ENCODE measurements around the gene MSMP.

MSMP gene

GRCh38 chr9:35769763-35770162 is 15.7 kb upstream of the MSMP start:
- no peak for DNase-seq

DNA sequence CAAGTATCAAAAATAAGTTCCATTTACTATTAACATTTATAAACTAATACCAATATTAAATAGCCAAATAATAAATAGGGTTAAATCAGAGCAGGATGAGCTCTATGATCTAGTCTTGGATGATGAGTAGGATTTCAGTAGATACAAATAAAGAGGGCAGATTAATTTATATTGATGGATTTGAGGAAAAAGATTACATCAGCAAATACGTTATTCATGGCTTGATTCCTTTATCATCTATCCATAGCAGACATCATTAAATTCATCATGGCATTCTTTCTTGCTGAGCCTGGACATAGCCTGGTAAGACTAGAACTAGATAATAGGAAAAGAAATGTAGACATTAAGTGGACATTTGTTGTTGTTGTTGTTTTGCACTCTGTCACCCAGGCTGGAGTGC is 13.4 kb upstream of the MSMP start:
- no peak for DNase-seq

DNA sequence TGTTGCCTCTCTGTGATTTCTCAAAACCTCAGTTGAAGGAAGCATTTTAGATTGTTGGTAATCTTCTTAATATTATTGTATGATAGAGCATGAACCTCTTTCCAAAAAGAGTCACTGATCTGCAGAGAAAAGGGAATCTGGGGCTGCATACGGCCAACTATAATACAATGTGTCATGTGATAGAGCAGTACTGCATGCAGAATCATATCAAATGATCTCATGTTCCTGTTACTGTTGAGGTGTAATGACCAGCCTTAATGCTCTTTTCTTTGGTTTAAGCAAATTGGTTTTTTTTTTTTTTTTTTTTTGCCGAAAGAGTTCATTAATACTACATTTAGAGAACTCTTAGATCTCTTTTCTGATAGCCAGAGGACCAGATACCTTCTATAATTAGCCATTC is 12.9 kb upstream of the MSMP start:
- DNase-seq, result no peak

GRCh38 chr9:35763803-35764202 is 9.7 kb upstream of the MSMP start:
- no peak for DNase-seq

- no peak for DNase-seq
These were observed 9.1 kb upstream of the MSMP start for GRCh38 chr9:35763181-35763580.

DNA sequence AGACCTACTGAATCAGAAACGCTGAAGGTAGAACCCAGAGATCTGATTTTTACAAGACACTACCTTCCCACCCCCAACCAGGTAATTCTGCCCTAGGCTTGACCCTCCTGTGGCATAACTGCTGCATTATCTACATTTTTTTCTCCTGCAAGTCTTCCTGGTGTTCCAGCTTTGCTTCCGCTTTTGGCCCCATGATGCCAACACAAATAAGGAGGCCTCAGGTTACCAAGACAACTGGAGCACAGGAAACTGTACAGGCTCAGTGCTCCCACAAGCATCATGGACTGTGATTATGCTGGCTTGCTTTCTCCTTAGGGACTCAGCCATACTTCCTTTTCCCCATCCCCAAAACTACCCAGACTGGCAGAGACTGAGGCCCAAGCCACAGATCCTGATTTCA is 6.6 kb upstream of the MSMP start:
- DNase-seq, result no peak

DNA sequence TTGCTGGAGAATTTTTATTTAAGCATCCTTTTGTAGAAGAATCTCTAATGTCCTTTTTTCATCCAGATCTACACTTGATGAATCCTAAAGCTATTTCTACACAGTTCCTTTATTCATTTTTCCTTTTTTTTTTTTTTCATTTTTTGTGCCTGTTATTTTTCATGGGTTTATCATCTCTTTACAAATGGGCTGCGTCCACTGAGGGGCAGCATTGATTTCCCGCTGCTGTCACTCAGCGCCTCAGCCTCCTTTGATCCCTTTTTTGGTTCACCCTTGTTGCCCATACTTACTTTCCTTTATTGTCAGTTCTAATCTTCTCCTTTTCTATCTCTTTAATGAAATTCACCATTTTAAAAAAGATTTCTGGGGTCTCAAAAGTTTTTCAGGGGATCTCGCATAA is 5.7 kb upstream of the MSMP start:
- no peak for DNase-seq

DNA sequence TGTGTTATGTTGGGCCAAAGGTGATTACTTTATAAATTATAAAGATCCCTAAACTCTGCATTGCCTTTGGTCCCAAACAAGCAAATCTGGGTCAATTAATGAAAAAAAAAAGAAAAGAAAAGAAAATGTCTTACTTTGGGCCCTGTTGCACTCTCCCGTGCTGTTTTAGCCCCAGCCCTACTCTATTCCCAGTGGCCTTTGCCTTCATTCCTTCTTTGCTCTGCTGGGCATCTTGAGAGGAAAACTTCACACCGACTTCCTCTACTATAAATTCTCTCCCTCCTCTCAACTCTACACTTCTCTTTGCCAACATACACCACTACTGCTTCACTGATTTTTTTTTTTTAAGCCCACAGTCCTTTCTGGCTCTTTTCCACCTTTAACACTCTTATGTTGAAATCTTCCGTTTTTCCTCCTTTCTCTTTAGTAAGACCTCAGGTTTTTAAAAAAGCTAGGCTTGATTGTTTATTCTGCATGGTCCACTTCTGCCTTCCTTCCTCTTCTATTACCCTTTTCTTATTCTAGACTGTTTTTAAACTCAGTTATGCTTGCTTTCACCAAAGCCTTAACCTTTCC is 4.5 kb upstream of the MSMP start:
- no peak for DNase-seq

GRCh38 chr9:35757892-35758275 is 3.8 kb upstream of the MSMP start:
- DNase-seq, result no peak

- DNase-seq, result peak; percentile 31
These were observed 3.3 kb upstream of the MSMP start for GRCh38 chr9:35757226-35757891.

DNA sequence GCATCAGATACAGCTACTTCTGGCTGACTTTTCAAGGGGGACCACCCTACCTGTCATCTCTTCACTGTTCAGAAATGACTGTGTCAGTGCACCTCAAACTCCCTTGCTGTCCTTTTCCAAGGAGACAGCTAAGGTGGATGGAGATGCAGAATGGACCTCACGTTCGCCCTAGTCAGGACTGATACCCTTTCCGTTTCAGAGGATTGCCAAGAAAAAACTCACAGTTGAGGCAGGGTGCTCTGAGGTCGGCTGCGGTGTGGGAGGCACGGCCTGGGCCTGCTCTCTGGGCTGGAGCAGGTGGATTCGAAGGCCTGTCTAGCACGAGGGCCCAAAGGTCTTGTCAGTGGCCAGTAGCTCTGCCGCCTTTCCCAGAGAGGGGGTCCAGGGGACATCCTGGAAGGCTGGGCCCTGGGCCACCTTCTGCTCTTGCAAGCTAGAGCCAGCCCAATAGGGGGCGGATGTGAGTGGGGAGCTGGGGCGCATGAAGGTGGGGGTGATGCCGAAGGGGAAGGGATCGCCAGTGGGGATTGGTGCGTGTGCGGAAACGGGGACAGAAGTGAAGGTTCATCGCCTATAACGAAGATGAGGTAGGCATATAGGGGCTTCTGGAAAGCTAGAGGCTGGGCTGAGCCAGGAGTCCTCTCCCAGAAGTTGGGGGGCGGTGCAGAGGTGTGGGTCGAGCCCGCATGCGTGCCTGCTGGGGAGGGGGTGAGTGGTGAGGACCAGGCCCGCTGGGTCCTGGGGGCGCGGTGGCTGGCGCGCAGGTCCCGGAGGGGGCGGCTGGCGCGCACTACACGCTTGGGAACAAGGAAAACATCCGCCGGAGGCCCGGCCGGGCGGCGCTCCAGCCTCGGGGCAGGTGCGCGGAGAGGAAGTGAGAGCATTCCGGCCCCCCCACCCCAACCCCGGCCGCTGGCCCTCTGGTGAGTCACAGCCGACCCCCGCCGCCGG is 2.5 kb upstream of the MSMP start:
- peak; percentile 56 for DNase-seq

- no peak for DNase-seq
These were observed 995 bp upstream of the MSMP start for GRCh38 chr9:35755071-35755470.

- no peak for DNase-seq
These were observed 610 bp downstream of the MSMP start for GRCh38 chr9:35753466-35753865.

DNA sequence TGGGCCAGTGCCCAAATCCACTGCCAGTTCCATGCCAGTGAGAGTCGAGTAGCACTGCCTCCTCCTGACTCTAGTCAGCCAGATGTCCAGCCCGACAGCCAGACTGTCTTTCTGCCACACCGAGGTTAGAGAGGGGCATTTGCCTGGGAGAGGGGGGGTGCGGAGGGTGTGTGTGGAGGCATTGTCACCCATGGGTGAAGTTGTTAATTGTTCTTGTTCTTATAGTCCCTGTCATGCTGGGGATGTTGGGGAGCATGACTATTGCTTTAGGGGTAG is 3.9 kb downstream of the MSMP start:
- DNase-seq, result no peak

- DNase-seq, result peak; percentile 28
These were observed 4.4 kb downstream of the MSMP start for GRCh38 chr9:35749515-35750255.

DNA sequence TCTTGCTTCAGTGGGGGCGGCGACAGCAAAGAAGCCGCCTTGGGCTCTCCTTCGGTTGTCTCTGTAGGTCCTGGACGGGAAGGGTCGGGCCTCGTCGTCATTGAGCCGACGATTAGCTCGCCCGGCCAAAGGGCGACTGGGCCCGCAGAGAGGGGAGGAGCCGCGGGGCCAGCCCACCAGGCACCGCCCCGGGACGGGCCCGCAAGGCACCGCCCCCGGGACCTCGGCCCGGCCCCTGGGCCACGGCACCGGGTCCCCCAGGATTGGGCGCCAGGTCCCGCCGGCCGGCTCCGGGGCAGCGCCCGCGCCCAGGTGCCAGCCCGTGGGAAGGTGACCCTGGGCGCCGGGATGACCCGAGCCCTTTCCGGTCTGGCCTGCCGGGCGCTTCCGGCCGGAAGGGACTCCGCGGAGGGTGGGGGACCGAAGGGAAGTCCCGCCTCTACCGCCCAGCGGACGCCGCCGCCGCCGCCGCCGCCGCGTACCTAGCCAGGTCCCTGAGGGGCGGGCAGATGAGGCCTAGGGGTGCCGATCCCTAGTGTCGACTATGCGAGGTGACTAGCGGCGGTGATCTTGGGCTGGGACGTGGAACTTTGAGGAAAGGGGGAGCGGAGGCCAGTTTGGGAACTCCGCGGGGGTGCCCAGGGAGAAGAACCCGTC is 5.1 kb downstream of the MSMP start, which contains the start of the genes GBA2 and RGP1:
TSS of gene GBA2 (minus strand) at position 371 of the 657 bp plus-strand sequence. CDS start 524 bp downstream, outside the sequence.
TSS of gene RGP1 (plus strand) at position 430 of the 657 bp plus-strand sequence. CDS start 469 bp downstream, outside the sequence.
- peak; percentile 41 for DNase-seq

DNA sequence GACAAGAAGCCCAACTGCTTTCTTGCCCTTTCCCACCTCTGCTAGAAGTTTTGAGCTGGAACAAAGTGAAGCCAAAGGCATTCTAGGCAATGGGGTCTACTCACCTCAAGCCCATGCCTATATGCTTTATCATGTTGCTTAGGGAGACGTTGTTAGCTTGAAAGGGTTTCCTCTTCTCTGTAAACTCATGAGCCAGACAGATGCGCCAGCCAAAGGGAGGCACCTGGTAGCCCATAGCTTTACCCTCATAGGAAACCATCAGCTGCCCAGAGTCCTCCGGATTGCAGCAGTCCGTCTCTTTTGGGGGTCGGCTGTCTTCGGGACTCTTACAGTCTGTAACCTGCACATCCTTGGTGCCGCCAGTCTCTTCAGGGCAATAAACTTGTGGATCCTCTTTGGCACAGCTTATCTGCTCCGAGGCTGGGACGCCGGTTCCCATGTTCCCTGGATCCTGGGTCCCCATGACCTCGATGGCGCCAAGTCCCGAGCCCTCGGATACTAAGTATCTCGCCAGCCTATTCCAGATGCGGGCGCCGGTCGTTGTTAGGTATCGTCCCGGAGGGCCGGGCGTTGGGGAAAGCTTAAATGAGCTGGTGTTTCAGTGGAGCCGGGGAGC is 5.7 kb downstream of the MSMP start:
- DNase-seq, result no peak

- no peak for DNase-seq
These were observed 7.5 kb downstream of the MSMP start for GRCh38 chr9:35746583-35746982.

DNA sequence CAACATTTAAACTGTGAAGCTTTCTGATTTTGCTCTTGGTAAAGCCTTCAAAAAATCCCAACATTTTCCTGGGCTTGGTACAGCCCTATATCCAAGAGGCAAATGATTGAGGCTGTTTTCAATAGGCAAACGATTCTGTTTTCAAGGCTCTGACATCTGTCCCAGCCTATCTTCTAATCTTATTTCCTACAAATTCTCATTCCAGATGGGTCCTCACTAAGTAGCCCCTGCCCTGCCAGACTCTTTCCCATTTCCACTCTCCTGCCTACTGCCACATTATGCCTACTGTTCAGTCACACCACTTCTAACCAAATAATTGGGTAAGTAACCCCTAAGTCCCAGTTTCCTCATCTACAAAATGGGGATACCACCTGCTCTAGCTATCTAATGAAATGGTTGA is 8.5 kb downstream of the MSMP start:
- no peak for DNase-seq

DNA sequence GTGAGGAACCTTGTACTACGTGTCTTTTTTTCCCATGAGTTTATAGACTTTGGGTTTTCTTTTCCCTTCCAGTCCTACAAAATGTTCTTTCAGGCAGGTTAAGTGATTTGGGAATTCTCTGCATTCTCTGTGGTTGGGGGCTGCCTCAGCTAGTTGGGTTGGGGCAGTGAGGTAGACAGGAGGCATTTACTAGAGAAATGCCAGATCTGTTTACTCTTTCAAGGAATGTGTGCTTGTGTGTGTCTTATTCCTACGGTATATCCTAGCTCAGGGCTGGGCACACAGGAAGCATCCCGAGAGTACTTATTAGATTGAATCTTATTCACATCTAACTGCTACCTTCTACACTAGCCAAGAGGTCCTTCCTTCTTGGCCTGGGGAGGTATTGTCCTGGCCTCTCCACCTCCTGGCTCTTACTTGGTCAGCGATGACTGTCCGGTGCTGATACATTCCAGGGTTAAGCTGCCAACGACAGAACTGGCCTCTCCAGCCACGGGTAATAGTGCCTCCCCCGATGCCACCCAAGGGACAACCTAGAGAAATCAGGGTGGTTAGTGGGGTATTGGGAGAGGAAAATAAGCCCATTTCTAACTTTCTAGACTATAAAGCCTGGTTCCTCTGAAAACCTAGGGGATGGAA is 10.1 kb downstream of the MSMP start:
- no peak for DNase-seq

DNA sequence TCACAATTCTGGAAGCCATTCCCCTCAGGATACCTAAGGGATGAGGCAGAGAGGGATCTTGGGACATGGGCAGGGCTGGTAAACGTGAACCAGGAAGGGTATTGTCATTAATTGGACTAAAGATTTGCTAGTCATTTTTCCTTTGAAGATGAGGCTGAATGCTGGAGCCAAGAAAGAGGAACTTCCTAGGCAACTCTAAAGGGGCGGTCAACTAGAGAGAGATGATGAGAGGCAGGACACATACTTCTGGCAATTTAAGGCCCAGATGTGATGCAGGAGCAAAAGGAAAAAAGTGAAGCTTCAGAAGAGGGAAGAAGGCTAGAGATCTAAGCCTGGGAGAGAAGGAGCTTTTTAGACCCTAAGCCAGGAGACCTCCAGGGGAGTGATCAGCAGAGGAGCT is 10.6 kb downstream of the MSMP start:
- DNase-seq, result no peak

DNA sequence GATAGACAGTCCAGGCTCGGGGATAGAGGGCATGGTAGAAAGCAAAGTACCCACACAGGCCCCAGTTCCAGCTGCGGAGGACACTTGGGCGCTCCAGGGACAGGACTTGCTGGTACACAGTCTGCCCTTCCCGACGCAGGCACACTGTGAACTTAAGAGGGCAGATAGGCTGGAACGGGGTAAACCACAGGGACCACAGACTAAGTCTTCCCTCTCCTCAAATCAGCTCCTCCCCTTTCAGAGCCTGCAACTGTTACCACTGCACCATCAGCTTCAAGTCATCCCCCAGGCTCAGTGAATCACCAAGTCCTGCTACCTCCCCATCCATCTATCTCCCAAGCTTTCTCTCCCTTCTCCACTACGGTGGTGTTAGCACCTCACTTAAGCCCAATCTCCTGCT is 12.3 kb downstream of the MSMP start:
- DNase-seq, result no peak
